ENCODE results near the gene ADAMTSL1. TPM values are rescaled to one million over a fixed set of nuclear protein-coding genes. Genes with fewer than 3 reads are reported as not detected.
A peak's percentile ranks its signal among the peaks of the same experiment; 100 is the strongest.

Gene ADAMTSL1
- total RNA-seq, 4 donors from 2014 or later, result 21.3 to 138 (median 125) TPM

DNA sequence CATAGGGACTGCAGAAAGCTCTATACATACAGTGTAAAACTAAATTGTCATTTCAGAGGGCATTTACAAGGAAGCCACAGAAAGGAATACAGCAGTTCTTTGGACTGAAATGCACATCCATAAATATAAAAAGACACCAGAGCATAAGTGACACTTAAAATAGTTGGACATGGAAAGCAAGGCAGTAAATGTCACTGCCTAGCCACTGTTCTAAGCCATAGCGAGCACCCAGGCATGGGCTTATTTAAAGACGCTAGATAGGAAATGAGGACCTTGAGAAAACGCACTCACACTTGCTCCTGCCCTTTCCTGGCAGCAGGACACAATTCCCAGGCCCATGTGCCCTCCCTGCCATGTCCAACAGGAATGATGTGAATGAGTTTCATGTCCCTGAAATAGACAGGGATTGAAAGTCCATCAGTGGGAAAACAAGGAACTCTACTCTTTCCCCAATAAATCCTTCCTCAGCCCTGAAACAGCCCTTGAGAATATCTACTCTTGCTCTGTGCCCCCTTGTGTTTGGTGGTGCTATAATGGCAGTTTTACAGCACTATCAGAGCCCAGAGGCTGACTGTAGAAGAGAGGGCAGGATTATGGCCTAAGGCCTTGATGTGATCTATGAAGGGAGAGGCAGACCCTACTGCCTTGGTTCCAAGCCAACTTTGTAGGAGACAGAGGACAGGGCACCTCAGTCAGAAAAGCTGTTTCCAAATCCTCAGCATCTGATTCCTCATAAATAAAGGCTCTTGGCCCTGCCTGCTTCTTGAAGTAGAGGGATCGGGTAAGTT lies 376.1 kb downstream of the ADAMTSL1 start:
- Histone ChIP-seq H3K4me3 (no peak overlapping the region), H3K9me3 (no peaks in the 10 kb centered on the region), H3K27ac (peak overlapping the region in 2 of 4 donors; percentile 6 to 20), H3K4me1 (peaks cover 0 to 3% (median 0%) of the 10 kb centered on the region in 3 donors), H3K27me3 (no peaks in the 10 kb centered on the region), H3K36me3 (no peaks in the 10 kb centered on the region)
- WGBS, 2 donors (ENCODE audit: low coverage in 1 of 2), result 88 to 94% methylated on average over 3 to 4 of the region's 4 CpGs
- no peak for ATAC-seq
- TF ChIP-seq EP300 (IDR thresholded peaks at IDR 0.05) (no peak), POLR2AphosphoS5 (IDR thresholded peaks at IDR 0.05) (no peak), POLR2A (IDR thresholded peaks at IDR 0.05) (no peak)
- TF ChIP-seq, protein P1, sequence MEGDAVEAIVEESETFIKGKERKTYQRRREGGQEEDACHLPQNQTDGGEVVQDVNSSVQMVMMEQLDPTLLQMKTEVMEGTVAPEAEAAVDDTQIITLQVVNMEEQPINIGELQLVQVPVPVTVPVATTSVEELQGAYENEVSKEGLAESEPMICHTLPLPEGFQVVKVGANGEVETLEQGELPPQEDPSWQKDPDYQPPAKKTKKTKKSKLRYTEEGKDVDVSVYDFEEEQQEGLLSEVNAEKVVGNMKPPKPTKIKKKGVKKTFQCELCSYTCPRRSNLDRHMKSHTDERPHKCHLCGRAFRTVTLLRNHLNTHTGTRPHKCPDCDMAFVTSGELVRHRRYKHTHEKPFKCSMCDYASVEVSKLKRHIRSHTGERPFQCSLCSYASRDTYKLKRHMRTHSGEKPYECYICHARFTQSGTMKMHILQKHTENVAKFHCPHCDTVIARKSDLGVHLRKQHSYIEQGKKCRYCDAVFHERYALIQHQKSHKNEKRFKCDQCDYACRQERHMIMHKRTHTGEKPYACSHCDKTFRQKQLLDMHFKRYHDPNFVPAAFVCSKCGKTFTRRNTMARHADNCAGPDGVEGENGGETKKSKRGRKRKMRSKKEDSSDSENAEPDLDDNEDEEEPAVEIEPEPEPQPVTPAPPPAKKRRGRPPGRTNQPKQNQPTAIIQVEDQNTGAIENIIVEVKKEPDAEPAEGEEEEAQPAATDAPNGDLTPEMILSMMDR (IDR thresholded peaks at IDR 0.05), result no peak

- H3K27ac ChIP-seq, result no peak overlapping the region
- no peak overlapping the region for H3K4me3 ChIP-seq
- H3K36me3 ChIP-seq, result no peaks in the 10 kb centered on the region
- 69 to 82% methylated on average over 4 to 5 of the region's 5 CpGs for WGBS, 2 donors (ENCODE audit: low coverage in 1 of 2)
- no peaks in the 10 kb centered on the region for H3K9me3 ChIP-seq
- TF ChIP-seq EP300 (IDR thresholded peaks at IDR 0.05) (no peak), POLR2A (IDR thresholded peaks at IDR 0.05) (no peak)
- no peak for ATAC-seq
- H3K4me1 ChIP-seq, result peaks cover 2 to 15% (median 4%) of the 10 kb centered on the region in 3 donors
- no peaks in the 10 kb centered on the region for H3K27me3 ChIP-seq
Observed at GRCh38 chr9:18851069-18851795, 377.3 kb downstream of the ADAMTSL1 start.

DNA sequence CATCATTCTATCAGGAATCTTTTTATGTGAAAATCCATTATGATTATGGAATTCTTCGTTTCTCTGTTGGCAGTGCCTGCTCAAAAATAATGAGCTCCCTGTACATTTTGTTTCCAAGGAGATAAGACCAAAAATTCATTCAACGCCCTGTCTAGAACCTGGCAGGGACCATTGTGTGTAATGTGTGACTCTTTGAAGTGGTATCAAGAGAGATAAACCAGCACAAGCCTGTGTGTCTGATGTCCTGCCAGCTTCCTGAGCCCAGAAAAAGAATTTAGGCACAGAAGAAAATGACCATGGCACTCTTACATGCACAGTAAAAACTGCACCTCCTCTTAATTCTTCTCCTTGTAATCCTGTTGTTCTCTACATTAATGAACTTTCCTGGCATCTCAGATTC lies 381.7 kb downstream of the ADAMTSL1 start:
- Histone ChIP-seq H3K4me1 (peaks cover 2 to 30% (median 4%) of the 10 kb centered on the region in 3 donors), H3K27me3 (no peaks in the 10 kb centered on the region), H3K27ac (peak overlapping the region in 1 of 4 donors; percentile 43), H3K9me3 (no peaks in the 10 kb centered on the region), H3K36me3 (no peaks in the 10 kb centered on the region), H3K4me3 (no peak overlapping the region)
- WGBS, 2 donors (ENCODE audit: low coverage in 1 of 2), result 13 to 20% methylated on average over 2 of the region's 2 CpGs
- TF ChIP-seq POLR2AphosphoS5 (IDR thresholded peaks at IDR 0.05) (no peak), POLR2A (IDR thresholded peaks at IDR 0.05) (no peak), EP300 (IDR thresholded peaks at IDR 0.05) (no peak)
- TF ChIP-seq, protein P1 (IDR thresholded peaks at IDR 0.05), result no peak
- ATAC-seq, result no peak

DNA sequence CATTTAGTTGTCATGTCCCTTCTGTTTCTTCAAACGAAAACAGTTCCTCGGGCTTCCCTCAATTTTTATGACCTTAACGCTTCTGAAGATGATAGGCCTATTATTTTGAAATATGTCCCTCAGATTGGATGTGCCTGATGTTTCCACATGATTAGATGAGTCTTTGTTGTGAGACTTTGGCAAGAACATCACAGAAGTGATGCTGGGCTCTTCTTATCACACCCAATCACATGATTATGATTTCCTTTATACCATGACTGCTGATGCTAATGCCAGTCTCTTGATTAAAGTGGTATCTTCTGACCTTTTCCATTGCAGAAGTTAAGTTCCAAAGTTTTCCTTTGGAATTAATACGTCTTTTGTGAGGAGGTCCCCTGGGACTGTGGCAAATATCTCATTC lies 383.4 kb downstream of the ADAMTSL1 start:
- Histone ChIP-seq H3K36me3 (no peaks in the 10 kb centered on the region), H3K27me3 (no peaks in the 10 kb centered on the region), H3K4me3 (no peak overlapping the region), H3K4me1 (peaks cover 8 to 47% (median 15%) of the 10 kb centered on the region in 3 donors), H3K27ac (no peak overlapping the region), H3K9me3 (no peaks in the 10 kb centered on the region)
- TF ChIP-seq EP300 (IDR thresholded peaks at IDR 0.05) (no peak), POLR2AphosphoS5 (IDR thresholded peaks at IDR 0.05) (no peak), POLR2A (IDR thresholded peaks at IDR 0.05) (no peak)
- TF ChIP-seq, protein P1 (IDR thresholded peaks at IDR 0.05), result no peak
- peak; percentile 39 for ATAC-seq
- 76 to 91% methylated on average over 4 of the region's 4 CpGs for WGBS, 2 donors (ENCODE audit: low coverage in 1 of 2)

DNA sequence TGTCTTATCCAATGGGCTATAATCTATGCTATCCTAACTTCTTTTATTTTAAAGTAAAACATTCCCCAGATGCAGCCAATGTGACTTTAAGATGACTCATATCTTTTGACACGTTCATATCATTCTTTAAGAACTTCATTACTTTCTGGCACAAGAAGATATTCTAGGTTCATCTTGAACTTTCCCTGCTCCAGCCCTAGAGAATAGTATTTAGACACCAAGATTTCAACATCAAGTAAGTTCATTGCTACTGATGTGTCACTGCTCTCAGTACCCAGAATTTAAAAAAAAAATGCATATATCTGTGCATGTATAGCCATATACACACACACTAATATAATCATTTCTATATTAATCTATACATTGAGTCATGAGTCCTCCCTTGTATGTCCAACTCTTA lies 383.8 kb downstream of the ADAMTSL1 start:
- Histone ChIP-seq H3K27ac (peak overlapping the region in 2 of 4 donors; percentile 22 to 24), H3K9me3 (no peaks in the 10 kb centered on the region), H3K4me3 (no peak overlapping the region), H3K4me1 (peaks cover 12 to 51% (median 16%) of the 10 kb centered on the region in 3 donors), H3K36me3 (no peaks in the 10 kb centered on the region), H3K27me3 (no peaks in the 10 kb centered on the region)
- 15 to 22% methylated on average over 1 of the region's 1 CpG for WGBS, 2 donors (ENCODE audit: low coverage in 1 of 2)
- ATAC-seq, result peak; percentile 60
- TF ChIP-seq POLR2A (IDR thresholded peaks at IDR 0.05) (no peak), EP300 (IDR thresholded peaks at IDR 0.05) (no peak), POLR2AphosphoS5 (IDR thresholded peaks at IDR 0.05) (no peak)
- TF ChIP-seq, protein P1 (IDR thresholded peaks at IDR 0.05), result no peak
